HepG2 (cell line): ENCODE results near the gene TST. TPM values are rescaled to one million over a fixed set of nuclear protein-coding genes. Genes with fewer than 3 reads are reported as not detected.

Source experiments
- AKNA ChIP-seq: sonication (generic); formaldehyde crosslinking; IDR thresholded peaks from 2 replicates; pipeline ENCODE4 v1.4.0; 2020; ENCODE audit warnings: missing genetic modification reagents, borderline replicate concordance
- ARID4A ChIP-seq: sonication (generic); formaldehyde crosslinking; IDR thresholded peaks from 2 replicates; pipeline ENCODE4 v1.5.0; 2020; ENCODE audit warnings: mild to moderate bottlenecking, missing genetic modification reagents, borderline replicate concordance
- ARNT ChIP-seq: fragments of 450-650 bp; IDR thresholded peaks from 2 replicates; pipeline ENCODE4 v1.6.1; 2017
- ASH2L ChIP-seq: fragments of 300-600, 200-600 bp; sonication (generic); IDR thresholded peaks from 2 replicates; pipeline ENCODE4 v1.7.0; 2017; ENCODE audit warnings: low read depth, mild to moderate bottlenecking, moderate library complexity, mixed read lengths, low read length; ENCODE audit not compliant: insufficient read length
- EEA1 ChIP-seq: sonication (generic); formaldehyde crosslinking; IDR thresholded peaks from 2 replicates; pipeline ENCODE4 v1.5.1; 2020; ENCODE audit warnings: mild to moderate bottlenecking, missing genetic modification reagents, borderline replicate concordance
- FOXJ3 ChIP-seq: sonication (generic); formaldehyde crosslinking; IDR thresholded peaks from 2 replicates; pipeline ENCODE4 v1.4.0; 2020; ENCODE audit warnings: missing genetic modification reagents, mild to moderate bottlenecking, borderline replicate concordance
- FOXK1 ChIP-seq: sonication (generic); formaldehyde crosslinking; IDR thresholded peaks from 2 replicates; pipeline ENCODE4 v1.4.0; 2020; ENCODE audit warnings: low read depth, missing genetic modification reagents, borderline replicate concordance
- KAT7 ChIP-seq: IDR thresholded peaks from 2 replicates; pipeline ENCODE4 v1.6.1; 2018; ENCODE audit warnings: borderline replicate concordance, missing compliant biosample characterization
- KLF9 ChIP-seq: IDR thresholded peaks from 2 replicates; pipeline ENCODE4 v1.6.1; 2016; ENCODE audit warnings: low read depth
- MXD4 ChIP-seq: IDR thresholded peaks from 2 replicates; pipeline ENCODE4 v1.6.1; 2016; ENCODE audit warnings: mild to moderate bottlenecking, missing biosample characterization, missing genetic modification reagents
- PRMT3 ChIP-seq: sonication (generic); formaldehyde crosslinking; IDR thresholded peaks from 2 replicates; pipeline ENCODE4 v1.8.1; 2022; ENCODE audit warnings: low read depth, mild to moderate bottlenecking, moderate library complexity, missing genetic modification reagents, borderline replicate concordance
- TAF15 ChIP-seq: fragments of 200-400 bp; formaldehyde crosslinking; IDR thresholded peaks from one replicate; pipeline ENCODE4 v1.6.1; 2018; ENCODE audit warnings: mild to moderate bottlenecking, low read depth, low read length; ENCODE audit not compliant: poor library complexity, severe bottlenecking
- ZBTB1 ChIP-seq: sonication (generic); formaldehyde crosslinking; IDR thresholded peaks from 2 replicates; pipeline ENCODE4 v1.4.0; 2020; ENCODE audit warnings: missing genetic modification reagents, borderline replicate concordance
- ZNF282 ChIP-seq: fragments of 450-650 bp; IDR thresholded peaks from 2 replicates; pipeline ENCODE4 v1.6.1; 2018; ENCODE audit not compliant: partially characterized antibody
- ZNF350 ChIP-seq: sonication (generic); formaldehyde crosslinking; IDR thresholded peaks from 2 replicates; pipeline ENCODE4 v1.4.0; 2020; ENCODE audit warnings: mild to moderate bottlenecking, low read depth, missing genetic modification reagents, borderline replicate concordance
- ZNF644 ChIP-seq: IDR thresholded peaks from 2 replicates; pipeline ENCODE4 v1.6.1; 2016; ENCODE audit warnings: low read depth
- ZSCAN25 ChIP-seq: sonication (generic); formaldehyde crosslinking; IDR thresholded peaks from 2 replicates; pipeline ENCODE4 v1.8.0; 2022; ENCODE audit warnings: mild to moderate bottlenecking, missing genetic modification reagents
- polyA plus RNA-seq, 8 experiments: library from polyadenylated mRNA; depleted of rRNA in 3 of 8; stranded (reverse) in 7 of 8; unstranded in 1 of 8; fragments of >200 nt; fragmentation: Illumina TruSeq in 4 of 8; extraction: Trizol in 4 of 8; gene quantifications; 2 replicates each; pipeline versions ENCODE4 v1.2.1 to v1.2.3, GENCODE V29; 2011 to 2016; ENCODE audit warnings: low read depth in 4 of 8, missing spikeins in 1 of 8, mixed read lengths in 1 of 8; ENCODE audit not compliant: insufficient read depth in 1 of 8
- total RNA-seq, 5 experiments: library from RNA; depleted of rRNA; stranded (reverse); fragments of >200 nt; fragmentation: Illumina TruSeq; extraction: Trizol; gene quantifications; 2 replicates each; pipeline ENCODE4 v1.2.3, GENCODE V29; 2016; ENCODE audit warnings: low read depth in 1 of 5
- TF ChIP-seq, protein P1 (sequence below): sonication (generic); formaldehyde crosslinking; IDR thresholded peaks from 2 replicates; pipeline ENCODE4 v1.9.0; 2021; ENCODE audit warnings: missing genetic modification reagents, borderline replicate concordance

The TST gene
- total and polyA plus RNA-seq, 2 of the 13 experiments (the other 11 are each of a cell fraction or from before 2014, with no cell fraction given), result 44.6 to 63.6 TPM

- TF ChIP-seq ZBTB1 (no peak), ASH2L (no peak), ARNT (no peak), KLF9 (no peak), FOXK1 (peak; percentile 83; the same call in 1 of the 2 replicates), ZNF644 (CRISPR knock-in tag) (no peak), PRMT3 (CRISPR knock-in tag) (peak; percentile 61; the same call in 1 of the 2 replicates), FOXJ3 (CRISPR knock-in tag) (peak; percentile 61; the same call in 1 of the 2 replicates), TAF15 (peak; percentile 48), ZNF350 (CRISPR knock-in tag) (peak; percentile 60), KAT7 (CRISPR knock-in tag) (no peak), ZNF282 (no peak), EEA1 (CRISPR knock-in tag) (no peak), ARID4A (CRISPR knock-in tag) (peak; percentile 81), ZSCAN25 (CRISPR knock-in tag) (peak; percentile 96), AKNA (no peak), MXD4 (CRISPR knock-in tag) (no peak)
- TF ChIP-seq, protein P1, sequence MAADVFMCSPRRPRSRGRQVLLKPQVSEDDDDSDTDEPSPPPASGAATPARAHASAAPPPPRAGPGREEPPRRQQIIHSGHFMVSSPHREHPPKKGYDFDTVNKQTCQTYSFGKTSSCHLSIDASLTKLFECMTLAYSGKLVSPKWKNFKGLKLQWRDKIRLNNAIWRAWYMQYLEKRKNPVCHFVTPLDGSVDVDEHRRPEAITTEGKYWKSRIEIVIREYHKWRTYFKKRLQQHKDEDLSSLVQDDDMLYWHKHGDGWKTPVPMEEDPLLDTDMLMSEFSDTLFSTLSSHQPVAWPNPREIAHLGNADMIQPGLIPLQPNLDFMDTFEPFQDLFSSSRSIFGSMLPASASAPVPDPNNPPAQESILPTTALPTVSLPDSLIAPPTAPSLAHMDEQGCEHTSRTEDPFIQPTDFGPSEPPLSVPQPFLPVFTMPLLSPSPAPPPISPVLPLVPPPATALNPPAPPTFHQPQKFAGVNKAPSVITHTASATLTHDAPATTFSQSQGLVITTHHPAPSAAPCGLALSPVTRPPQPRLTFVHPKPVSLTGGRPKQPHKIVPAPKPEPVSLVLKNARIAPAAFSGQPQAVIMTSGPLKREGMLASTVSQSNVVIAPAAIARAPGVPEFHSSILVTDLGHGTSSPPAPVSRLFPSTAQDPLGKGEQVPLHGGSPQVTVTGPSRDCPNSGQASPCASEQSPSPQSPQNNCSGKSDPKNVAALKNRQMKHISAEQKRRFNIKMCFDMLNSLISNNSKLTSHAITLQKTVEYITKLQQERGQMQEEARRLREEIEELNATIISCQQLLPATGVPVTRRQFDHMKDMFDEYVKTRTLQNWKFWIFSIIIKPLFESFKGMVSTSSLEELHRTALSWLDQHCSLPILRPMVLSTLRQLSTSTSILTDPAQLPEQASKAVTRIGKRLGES, result no peak
Observed at GRCh38 chr22:37023743-37024338, 4.6 kb upstream of the TST start (continued).
